Stimulated activated CD4-positive, alpha-beta T cell treated with anti-CD3 and anti-CD28 coated beads, Interleukin-2, amount 100 ng/mL, for 4 hours (primary cell): ENCODE results near the gene HMBS.
"Not testable (repeated sequence)": the region's sequence is repeated elsewhere in the genome, so short reads cannot be mapped to it uniquely, and the experiment has no call there.

Experiments used
- DNase-seq: peaks from one replicate; pipeline ENCODE4 v3.0.0-alpha.2; 2020; ENCODE audit warnings: low read depth

HMBS gene

DNA sequence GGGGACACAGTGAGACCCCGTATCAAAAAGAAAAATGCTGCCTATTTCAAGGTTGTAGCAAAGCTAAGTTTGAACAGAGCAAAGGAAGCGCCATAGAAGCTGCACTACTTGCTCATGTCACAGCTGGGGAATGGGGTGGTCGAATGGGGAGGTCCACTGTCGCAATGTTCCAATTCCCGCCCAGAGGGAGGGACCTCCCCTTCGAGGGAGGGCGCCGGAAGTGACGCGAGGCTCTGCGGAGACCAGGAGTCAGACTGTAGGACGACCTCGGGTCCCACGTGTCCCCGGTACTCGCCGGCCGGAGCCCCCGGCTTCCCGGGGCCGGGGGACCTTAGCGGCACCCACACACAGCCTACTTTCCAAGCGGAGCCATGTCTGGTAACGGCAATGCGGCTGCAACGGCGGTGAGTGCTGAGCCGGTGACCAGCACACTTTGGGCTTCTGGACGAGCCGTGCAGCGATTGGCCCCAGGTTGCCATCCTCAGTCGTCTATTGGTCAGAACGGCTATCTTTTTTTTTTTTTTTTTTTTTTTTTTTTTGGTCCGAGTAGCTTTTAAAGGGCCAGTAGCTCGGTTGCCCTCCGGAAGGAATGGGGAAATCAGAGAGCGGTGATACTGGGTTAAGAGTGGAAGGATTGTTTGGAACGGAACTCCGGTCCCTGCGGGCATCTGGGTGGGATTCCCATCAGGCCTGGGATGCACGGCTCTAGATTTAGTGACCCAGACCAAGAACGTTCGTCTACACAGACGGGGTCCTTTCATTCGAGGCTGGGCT is at the start of gene HMBS:
Gene HMBS (plus strand): TSS at position 219 of the 774 bp plus-strand sequence. CDS start 153 bp downstream, at position 372.
- DNase-seq, result peak; percentile 89

DNA sequence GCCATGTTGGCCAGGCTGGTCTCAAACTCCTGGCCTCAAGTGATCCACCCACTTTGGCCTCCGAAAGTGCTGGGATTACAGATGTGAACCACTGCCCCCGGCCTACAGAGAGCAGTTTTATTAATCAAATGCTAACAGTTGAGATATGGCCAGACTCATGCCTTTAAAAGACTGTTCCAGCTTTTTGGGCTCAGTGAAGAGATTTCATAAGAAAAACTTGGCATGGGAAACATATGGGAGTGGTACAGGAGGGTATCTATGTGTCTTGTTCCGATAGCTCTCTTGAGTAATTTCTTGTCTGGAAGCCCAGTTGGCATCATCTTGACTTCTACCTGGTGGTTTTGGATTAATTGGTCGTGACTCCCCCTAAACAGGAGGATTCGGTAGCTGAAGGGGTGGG is 45.8 kb upstream of the HMBS start:
- DNase-seq, result no peak

DNA sequence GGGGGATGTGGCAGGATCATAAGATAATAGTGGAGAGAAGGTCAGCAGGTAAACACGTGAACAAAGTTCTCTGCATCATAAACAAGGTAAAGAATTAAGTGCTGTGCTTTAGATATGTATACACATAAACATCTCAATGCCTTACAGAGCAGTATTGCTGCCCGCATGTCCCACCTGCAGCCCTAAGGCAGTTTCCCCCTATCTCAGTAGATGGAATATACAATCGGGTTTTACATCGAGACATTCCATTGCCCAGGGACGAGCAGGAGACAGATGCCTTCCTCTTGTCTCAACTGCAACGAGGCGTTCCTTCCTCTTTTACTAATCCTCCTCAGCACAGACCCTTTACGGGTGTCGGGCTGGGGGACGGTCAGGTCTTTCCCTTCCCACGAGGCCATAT is 45.2 kb upstream of the HMBS start:
- not testable (repeated sequence) for DNase-seq

DNA sequence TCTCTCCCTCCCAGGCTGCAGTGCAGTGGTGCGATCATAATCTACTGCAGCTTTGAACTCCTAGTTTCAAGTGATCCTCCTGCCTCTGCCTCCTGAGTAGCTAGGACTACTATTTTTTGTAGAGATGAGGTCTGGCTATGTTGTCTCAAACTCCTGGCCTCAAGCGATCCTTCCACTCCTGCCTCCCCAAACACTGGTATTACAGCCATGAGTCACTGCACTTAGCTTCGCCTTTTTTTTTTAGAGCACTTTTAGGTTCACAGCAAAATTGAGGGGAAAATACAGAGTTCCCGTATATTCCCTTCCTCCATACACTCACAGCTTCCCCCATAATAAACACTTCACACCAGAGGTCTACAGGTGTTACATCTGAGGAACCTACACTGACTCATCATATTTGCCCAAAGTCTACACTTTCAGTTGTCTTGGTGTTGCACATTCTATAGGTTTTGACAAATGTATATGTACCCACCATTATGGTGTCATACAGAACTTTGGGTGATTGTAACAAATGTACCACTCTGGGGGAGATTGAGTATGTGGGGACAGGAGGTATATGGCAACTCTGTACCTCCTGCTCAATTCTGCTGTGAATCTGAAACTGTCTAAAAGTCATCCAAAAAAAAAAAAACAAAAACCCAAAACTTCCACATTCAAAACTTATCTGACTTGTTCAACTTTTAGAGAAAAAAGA is 42.7 kb upstream of the HMBS start:
- DNase-seq, result no peak

DNA sequence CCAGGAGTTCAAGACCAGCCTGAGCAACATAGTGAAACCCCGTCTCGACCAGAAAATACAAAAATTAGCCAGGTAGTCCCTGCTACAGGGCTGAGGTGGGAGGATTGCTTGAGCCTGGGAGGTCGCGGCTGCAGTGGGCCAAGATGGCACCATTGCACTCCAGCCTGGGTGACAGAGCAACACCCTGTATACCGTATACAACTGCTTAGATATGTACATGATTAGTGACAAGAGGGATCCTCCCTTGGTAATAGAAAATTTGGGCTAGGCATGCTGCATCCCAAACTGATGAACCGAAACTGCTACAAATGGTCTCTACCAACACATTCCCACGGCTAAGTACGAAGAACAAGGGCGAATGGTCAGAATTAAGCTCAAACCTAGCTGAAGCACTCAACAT is 41.8 kb upstream of the HMBS start:
- no peak for DNase-seq

DNA sequence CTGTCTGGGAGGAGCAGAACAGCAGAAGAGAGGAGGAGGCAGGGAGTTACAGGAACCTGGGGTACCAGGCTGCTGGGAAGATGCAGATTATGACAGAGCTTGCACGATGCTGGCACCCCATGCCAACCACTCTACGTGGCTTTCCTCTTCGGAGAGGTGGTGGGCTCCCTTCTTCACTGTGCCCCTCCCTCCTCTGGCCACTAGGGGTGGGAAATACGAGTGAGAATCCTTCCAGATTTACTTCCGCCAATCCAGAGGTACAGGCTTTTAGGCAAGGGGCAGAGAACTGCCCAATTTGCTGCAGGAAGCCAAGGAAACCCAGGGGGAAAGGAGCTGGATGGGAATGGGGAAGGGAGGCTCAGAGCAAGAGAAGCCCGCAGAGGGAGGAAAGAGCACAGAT is 40.0 kb upstream of the HMBS start:
- no peak for DNase-seq

DNA sequence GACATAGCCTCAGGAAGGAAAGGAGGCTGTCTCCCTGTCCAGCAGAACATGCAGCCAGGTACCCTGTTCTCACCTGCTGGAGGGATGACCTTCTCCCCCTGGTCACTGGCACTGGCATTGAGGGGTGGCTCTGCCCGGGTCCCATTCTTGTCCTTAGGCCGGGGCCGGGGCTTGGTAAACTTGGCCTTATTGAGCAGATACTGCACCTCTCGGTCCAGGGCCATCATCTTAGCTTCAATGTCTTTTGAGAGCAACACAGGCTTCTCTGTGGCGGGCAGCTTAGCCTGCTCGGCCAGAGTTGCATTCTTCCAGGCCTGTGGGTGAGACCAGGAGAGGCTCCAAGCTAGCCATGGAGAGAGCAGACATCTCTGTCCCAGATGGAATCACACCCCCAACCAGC is 38.2 kb upstream of the HMBS start:
- no peak for DNase-seq

DNA sequence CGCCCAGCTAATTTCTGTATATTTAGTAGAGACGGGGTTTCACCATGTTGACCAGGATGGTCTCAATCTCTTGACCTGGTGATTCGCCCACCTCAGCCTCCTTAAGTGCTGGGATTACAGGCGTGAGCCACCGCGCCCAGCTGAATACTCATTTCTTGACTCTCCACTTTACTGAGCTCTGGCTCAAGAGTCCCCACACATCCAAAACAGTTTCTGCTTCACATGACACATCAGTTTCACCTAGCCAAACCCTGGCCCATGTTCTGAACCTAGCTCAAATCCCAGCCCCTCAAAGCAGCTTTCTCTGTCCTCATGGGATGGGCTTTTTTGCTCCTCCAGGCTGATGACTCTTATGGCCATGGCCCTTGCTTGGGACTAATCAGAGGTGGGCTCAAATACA is 37.5 kb upstream of the HMBS start:
- no peak for DNase-seq

DNA sequence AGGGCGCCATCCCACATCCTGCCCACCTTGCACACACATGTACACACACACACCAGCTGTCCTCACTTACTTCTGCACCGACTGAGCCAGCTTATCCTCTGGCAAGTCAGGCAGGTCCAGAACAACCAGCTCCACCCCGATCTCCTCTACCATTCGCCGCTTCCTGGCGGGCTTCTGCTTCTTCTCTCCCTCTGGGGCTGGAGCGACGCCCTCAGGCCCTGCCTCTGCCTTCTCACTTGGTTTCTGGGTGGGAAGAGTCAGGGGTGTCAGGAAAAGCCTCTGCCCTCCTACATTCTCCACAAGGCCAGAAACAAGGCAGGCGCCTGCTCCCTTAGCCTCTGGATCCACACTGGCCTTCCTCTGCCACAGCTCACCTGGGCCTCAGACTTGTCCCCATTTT is 36.0 kb upstream of the HMBS start:
- no peak for DNase-seq

DNA sequence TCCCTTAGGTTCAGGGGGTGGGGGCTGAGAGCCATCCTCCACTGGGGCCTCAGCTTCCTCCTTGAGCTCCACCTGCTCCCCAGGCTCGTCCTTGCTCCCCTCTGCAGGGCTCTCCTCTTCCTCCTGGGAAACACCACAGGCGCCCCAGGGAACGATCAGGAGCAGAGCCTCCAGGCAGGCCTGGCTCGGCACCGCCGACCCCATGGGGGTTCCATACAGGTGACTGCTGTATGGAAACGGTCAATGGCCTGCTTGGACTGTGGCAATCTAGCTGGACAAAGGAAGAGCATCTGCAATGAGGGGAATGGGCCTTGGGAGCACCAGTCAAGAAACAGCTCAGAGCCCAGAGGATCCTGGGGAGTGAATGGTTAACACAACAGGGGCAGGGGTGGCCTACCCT is 35.6 kb upstream of the HMBS start:
- DNase-seq, result no peak

DNA sequence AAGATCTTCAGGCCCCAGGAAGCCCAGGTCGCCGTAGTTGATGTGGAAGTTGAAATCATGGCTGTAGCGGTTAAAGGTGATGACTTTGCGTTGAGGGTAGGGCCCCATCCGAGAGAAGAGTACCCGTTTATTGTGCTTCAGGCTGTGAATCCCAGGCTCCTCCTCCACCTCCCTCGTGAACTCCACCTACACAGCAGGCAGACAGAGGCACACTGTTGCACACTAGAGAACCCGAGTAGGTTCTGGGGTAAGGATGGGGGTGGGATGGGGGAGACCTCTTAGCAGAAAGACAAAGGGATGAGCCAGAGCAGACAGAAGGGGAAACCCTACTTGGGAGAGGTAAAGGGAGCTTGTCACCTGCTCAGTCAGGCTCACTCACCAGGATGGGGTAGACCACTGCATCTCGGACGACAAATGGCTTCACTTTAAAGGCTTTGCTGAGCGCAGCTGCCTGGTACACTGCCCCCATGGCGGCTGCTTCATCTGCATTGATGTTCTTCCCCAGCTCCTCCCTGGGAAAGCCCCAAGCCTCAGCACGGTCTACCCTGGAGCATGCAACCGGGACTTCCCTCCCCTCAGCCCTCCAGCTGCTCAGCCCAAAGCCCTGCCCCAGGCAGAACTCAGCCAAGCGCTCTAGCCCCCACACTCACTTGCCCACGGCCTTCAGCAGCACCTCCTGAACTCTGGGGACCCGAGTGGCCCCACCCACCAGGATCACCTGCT is 33.1 kb upstream of the HMBS start:
- no peak for DNase-seq

DNA sequence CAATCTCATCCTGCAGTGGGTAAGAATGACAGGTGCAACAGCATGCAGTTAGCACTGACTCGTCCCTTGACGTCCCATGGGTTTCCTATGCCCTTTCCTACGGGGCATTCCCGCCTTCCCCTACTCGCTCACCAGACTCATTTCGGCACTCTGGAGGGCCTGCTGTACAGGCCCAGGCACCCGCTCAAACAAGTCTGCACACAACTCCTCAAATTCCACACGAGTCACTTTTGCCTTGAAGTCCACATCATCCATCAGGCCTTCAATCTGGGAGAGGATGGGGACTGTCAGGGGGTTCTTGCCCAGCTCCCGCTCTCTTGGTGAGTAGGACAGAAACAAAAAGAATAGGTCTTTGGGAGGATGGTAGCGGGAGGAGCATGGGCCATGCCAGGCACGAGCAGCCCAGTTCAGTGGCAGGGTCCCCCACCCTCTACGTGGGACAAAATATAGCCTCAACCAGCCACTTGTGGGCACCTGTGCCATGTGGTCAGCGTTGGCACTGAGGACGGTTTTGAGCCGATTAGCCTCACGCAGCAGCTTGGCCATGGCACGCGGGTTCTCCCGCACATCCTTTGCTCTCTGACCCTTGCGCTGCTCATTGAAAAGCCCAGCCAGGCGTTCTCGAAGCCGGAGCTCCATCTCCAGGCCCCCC is 32.4 kb upstream of the HMBS start:
- DNase-seq, result no peak

DNA sequence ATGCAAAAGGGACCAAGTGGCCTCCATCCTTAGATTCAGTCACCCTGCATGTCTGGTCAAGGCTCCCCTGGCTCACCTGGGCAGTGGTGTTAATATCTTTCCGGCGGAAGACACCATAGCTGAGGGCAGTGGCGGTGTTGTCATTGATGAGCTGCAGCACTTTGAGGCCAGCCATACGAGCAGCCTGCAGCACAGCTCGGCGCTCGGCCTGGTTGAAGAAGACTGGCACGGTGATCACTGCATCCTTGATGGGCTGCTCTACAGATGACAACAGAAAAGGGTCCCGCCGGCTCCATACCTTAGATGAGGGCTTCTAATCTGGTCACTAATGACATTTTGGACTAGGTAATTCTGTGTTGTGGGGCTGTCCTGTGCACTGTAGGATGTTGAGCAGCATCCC is 30.3 kb upstream of the HMBS start:
- DNase-seq, result no peak

DNA sequence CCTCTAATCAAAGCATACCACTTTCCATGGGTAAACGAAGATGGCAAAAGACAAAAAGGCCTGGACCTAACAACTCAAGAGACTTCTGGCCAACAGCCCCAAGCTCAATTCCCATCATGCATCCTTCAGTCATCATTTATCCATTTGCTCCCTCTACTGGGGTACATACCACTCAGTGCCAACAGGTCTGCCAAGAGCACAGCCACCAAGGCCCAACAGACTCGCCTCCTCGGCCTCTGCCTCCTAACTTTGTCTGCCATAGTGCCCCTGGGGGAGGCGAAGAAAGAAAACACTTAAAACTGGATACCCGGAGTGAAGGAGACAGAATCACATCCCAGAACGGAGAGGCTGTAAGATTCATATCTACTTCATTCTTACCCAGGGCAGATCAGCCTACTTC is 28.8 kb upstream of the HMBS start:
- no peak for DNase-seq

DNA sequence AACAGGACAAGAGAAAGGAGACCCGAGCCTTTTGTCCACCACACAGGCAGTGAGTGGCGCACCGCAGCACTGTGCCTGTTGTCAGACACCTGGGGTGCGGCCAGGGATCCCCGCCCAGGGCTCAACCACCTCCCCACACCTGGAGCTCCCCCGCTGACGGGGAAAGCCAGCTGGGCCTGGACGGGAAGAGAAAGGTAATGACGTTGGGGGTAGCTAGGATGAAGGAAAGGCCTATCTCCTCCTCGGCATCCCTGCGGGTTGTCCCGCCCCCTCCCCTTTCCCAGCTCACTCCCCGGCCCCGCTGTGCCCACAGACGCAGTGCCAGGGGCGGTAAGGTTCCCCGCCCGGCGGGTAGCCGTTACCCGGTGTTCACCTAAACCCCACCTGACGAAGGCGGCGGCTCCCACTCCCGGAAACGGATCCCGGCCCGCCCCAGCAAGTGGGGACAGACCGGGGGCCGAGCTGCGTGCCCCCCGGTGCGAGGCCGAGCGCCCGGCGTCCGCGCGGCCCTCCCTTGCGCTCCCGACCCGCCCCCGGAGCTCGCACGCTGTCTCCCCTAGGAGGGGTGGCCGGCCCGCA is 28.2 kb upstream of the HMBS start:
- peak; percentile 19 for DNase-seq

DNA sequence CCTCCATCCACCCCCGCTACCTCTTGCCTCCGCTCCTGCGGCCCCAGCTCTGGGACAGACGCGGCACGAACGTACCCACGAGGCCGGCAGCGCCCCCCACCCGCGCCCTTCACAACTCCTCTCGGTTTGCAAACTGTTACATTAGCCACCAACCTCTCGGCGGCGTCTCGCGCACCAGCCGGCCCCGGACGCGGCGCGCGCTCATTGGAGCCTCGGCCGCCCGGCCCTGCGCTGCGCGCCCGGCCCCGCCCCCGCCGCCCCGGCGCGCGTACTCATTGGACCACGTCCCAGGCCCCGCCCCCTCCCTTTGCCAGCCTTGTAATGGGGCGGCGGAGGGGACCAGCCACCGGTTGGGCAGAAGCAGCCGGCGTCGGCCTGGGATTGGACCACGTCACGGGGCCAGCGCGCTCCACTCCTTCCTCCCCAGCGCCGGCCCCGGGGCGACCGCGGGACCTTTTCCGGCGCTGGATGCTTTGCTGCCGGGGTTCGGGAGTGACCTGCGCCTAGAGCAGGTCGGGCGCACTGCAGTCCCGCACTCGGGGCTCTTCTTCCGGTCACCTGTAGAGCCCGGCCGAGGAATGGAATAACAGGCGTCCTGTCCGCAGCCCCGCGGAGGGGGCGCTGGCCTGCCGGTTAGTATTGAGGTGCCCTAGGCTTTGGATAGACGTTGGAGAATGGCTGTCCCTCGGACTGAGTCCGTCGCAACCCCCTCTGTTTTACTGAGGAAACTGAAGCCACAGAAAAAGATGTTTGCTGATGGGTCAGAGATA is 27.5 kb upstream of the HMBS start, which contains the start of gene HYOU1:
Gene HYOU1 (minus strand): TSS at position 206 of the 770 bp plus-strand sequence. CDS start 1,045 bp downstream, outside the sequence.
- peak; percentile 97 for DNase-seq

DNA sequence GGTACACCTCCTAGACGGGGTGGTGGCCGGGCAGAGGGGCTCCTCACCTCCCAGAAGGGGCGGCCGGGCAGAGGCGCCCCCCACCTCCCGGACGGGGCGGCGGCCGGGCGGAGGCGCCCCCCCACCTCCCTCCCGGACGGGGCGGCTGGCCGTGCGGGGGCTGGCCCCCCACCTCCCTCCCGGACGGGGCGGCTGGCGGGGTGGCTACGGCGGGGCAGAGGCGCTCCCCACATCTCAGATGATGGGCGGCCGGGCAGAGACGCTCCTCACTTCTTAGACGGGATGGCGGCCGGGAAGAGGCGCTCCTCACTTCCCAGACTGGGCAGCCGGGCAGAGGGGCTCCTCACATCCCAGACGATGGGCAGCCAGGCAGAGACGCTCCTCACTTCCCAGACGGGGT is 25.6 kb upstream of the HMBS start:
- not testable (repeated sequence) for DNase-seq

DNA sequence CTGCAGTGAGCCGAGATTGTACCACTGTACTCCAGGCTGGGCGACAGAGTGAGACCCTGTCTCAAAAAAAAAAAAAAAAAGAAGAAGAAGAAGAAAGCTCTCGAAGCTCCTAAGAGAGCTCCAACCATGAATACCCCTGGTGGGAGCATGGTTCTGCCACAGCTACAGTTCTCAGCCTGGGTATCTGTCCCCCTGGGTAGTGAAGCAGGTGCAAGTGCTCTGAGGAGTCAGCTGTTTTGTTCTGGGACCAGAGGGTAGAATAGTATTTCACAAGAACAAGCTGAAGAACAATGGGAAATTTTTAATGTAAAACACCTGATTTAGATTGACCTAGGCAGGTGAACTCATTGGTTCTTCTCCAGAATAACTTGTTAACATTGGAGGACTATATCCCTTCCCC is 23.4 kb upstream of the HMBS start:
- DNase-seq, result no peak

DNA sequence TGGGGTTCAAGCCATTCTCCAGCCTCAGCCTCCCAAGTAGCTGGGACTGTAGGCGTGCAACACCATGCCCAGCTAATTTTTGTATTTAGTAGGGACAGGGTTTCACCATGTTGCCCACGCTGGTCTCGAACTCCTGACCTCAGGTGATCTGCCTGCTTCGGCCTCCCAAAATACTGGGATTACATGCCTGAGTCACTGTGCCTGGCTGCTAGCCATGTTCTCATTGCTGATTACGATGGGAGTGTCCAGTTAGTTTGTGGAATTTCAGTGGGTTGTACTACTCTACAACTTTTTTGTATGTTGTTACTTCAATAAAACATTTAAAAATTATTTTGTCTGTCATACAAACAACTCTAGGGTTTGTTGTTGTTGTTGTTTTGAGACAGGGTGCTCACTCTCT is 21.9 kb upstream of the HMBS start:
- DNase-seq, result no peak

DNA sequence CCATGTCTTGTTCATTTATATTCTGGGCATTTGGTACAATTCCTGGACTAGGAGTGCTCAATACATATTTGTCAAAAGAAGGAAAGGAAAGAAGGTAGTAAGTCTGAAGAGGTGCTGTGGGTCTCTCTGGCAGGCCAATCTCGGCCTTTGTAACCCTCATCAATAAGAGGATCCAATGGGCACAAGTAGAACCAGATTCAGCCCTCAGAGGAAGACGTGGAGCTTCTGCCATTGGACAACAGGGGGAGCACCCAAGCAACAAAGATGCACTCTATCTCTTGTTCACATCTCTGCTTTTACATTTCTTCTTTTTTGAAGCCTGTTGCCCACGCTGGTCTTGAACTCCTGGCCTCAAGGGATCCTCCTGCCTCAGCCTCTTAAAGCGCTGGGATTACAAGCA is 19.3 kb upstream of the HMBS start:
- peak; percentile 24 for DNase-seq
